Umbilical cord (tissue), 2 donors: ENCODE data around the gene SPATA21. TPM values are rescaled to one million over a fixed set of nuclear protein-coding genes. Genes with fewer than 3 reads are reported as not detected.
A peak's percentile ranks its signal among the peaks of the same experiment; 100 is the strongest.

Source experiments
- DNase-seq: peaks from one replicate; pipeline ENCODE4 v3.0.0-alpha.2; 2015; ENCODE audit warnings: low spot score
- total RNA-seq: library from RNA; depleted of rRNA; stranded (reverse); fragments of >200 nt; gene quantifications from one replicate; pipeline ENCODE4 v1.2.3, GENCODE V29; 2014; ENCODE audit warnings: low replicate concordance; ENCODE audit not compliant: insufficient read depth

Gene SPATA21
- total RNA-seq, 1 donor from 2014 or later: not detected

GRCh38 chr1:16421201-16421600, 16.0 kb downstream of the SPATA21 start:
- no peak for DNase-seq

GRCh38 chr1:16420424-16421118, 16.7 kb downstream of the SPATA21 start:
- DNase-seq: no peak

GRCh38 chr1:16418823-16419425, 18.3 kb downstream of the SPATA21 start:
- DNase-seq: no peak

GRCh38 chr1:16413191-16413590, 24.0 kb downstream of the SPATA21 start:
- DNase-seq: no peak

- no peak for DNase-seq
Measured at GRCh38 chr1:16410803-16411202, 26.4 kb downstream of the SPATA21 start.

- no peak for DNase-seq
Measured at GRCh38 chr1:16409536-16410152, 27.6 kb downstream of the SPATA21 start.

- DNase-seq: no peak
Measured at GRCh38 chr1:16406868-16407267, 30.4 kb downstream of the SPATA21 start.

- no peak for DNase-seq
Measured at GRCh38 chr1:16405441-16405840, 31.8 kb downstream of the SPATA21 start.

GRCh38 chr1:16402742-16403141, 34.5 kb downstream of the SPATA21 start:
- DNase-seq: no peak

- no peak for DNase-seq
Measured at GRCh38 chr1:16398371-16398953, 38.8 kb downstream of the SPATA21 start.

GRCh38 chr1:16397120-16397519, 40.1 kb downstream of the SPATA21 start:
- DNase-seq: no peak

- peak; percentile 85 for DNase-seq
Measured at GRCh38 chr1:16396591-16396990, 40.6 kb downstream of the SPATA21 start.

GRCh38 chr1:16394977-16395376, 42.2 kb downstream of the SPATA21 start:
- DNase-seq: no peak

GRCh38 chr1:16393570-16394521, 43.4 kb downstream of the SPATA21 start:
- DNase-seq: no peak

- no peak for DNase-seq
Measured at GRCh38 chr1:16392740-16393569, 44.3 kb downstream of the SPATA21 start.

GRCh38 chr1:16391411-16391810, 45.8 kb downstream of the SPATA21 start:
- no peak for DNase-seq

GRCh38 chr1:16387201-16388188, 49.7 kb downstream of the SPATA21 start:
- DNase-seq: no peak

- no peak for DNase-seq
Measured at GRCh38 chr1:16386454-16387113, 50.6 kb downstream of the SPATA21 start.
